PFSK-1 (cell line): Measurements from ENCODE around the gene GET4.

Experiments
- FOXP2 ChIP-seq: optimal IDR thresholded peaks from 2 replicates; pipeline ENCODE3; 2011; ENCODE audit warnings: borderline replicate concordance, control low read depth, inconsistent platforms; ENCODE audit not compliant: insufficient read depth; ENCODE audit errors: extremely low read length, extremely low read depth
- POLR2AphosphoS5 ChIP-seq: IDR thresholded peaks from 2 replicates; pipeline ENCODE4 v1.6.1; 2012; ENCODE audit warnings: low read depth, mild to moderate bottlenecking, control low read depth, low read length, moderate library complexity
- SIN3A ChIP-seq: IDR thresholded peaks from 2 replicates; pipeline ENCODE4 v1.6.1; 2012; ENCODE audit warnings: mild to moderate bottlenecking, low read length, moderate library complexity, borderline replicate concordance; ENCODE audit not compliant: insufficient read depth
- TAF1 ChIP-seq: IDR thresholded peaks from 2 replicates; pipeline ENCODE4 v1.6.1; 2012; ENCODE audit warnings: low read length, control low read depth, borderline replicate concordance; ENCODE audit not compliant: insufficient read depth
- TF ChIP-seq, protein P1 (sequence below), 2 experiments: IDR thresholded peaks; 2 replicates each; pipeline versions ENCODE4 v1.6.1 to v1.8.0; 2011 to 2012; ENCODE audit warnings: low read depth in 2 of 2, low read length in 2 of 2, control low read depth in 1 of 2, inconsistent platforms in 1 of 2, mild to moderate bottlenecking in 1 of 2, moderate library complexity in 1 of 2; ENCODE audit not compliant: insufficient read depth in 1 of 2

GET4 gene

GRCh38 chr7:842431-843031, 33.8 kb upstream of the GET4 start:
- TF ChIP-seq FOXP2: no peak

DNA sequence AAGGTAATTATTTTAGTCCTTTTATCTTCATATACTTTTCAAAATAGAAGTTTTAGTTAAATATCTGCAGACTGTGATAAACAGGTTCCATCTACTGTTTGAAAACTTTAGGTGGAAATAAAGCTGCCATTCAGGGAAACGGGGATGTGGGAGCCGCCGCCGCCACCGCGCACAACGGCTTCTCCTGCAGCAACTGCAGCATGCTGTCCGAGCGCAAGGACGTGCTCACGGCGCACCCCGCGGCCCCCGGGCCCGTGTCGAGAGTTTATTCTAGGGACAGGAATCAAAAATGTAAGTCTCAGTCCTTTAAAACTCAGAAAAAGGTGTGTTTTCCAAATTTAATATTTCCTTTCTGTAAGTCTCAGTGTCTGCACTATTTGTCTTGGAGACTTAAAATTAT, 33.1 kb upstream of the GET4 start:
- TF ChIP-seq TAF1 (no peak), FOXP2 (no peak), POLR2AphosphoS5 (no peak)
- TF ChIP-seq, protein P1, sequence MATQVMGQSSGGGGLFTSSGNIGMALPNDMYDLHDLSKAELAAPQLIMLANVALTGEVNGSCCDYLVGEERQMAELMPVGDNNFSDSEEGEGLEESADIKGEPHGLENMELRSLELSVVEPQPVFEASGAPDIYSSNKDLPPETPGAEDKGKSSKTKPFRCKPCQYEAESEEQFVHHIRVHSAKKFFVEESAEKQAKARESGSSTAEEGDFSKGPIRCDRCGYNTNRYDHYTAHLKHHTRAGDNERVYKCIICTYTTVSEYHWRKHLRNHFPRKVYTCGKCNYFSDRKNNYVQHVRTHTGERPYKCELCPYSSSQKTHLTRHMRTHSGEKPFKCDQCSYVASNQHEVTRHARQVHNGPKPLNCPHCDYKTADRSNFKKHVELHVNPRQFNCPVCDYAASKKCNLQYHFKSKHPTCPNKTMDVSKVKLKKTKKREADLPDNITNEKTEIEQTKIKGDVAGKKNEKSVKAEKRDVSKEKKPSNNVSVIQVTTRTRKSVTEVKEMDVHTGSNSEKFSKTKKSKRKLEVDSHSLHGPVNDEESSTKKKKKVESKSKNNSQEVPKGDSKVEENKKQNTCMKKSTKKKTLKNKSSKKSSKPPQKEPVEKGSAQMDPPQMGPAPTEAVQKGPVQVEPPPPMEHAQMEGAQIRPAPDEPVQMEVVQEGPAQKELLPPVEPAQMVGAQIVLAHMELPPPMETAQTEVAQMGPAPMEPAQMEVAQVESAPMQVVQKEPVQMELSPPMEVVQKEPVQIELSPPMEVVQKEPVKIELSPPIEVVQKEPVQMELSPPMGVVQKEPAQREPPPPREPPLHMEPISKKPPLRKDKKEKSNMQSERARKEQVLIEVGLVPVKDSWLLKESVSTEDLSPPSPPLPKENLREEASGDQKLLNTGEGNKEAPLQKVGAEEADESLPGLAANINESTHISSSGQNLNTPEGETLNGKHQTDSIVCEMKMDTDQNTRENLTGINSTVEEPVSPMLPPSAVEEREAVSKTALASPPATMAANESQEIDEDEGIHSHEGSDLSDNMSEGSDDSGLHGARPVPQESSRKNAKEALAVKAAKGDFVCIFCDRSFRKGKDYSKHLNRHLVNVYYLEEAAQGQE (IDR thresholded peaks at IDR 0.05; ENCODE audit: insufficient read depth in 1 of 2, low read depth in 2 of 2, low read length in 2 of 2): no peak

DNA sequence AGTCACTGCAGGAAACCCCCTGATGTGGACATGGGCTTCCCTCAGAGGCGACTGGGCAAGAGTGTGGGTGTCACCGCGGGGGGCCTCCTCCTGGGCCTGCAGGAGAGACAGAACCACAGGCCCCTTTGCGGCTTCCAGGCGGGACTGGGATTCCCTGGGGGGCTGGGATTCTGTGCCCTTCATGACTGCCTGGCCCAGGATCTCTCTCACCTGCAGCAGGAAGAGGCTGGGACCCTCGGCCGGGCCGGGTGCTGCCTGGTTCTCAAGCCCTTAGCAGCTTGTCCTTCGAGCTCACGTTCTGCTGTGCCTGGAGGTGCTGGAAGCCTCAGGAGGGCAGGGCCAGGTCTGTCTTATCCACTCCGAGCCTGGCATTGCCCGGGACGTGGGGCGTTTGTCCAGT, 32.3 kb upstream of the GET4 start:
- TF ChIP-seq FOXP2 (no peak), POLR2AphosphoS5 (no peak), TAF1 (no peak), SIN3A (no peak)
- TF ChIP-seq, protein P1 (IDR thresholded peaks at IDR 0.05; ENCODE audit: insufficient read depth in 1 of 2, low read depth in 2 of 2, low read length in 2 of 2): no peak

DNA sequence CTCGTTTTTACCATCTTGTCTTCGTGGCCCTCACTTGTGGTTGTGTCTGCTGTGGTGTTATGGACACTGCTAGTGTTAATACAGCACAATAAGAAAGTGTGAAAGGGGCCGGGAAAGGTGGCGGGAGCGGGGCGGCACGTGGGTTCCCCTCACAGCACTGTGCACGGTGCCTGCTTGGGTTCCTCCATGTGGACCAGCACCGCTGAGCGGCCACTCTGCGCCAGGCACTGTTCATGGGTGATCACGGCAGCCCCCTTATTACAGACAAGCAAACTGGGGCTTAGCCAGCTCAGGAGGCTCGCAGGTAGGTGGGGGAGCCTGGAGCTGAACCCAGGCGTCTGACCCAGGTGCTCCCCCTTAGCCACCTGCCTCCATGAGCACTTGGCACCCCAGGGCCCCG, 31.8 kb upstream of the GET4 start:
- TF ChIP-seq TAF1 (no peak), SIN3A (no peak), FOXP2 (no peak), POLR2AphosphoS5 (no peak)
- TF ChIP-seq, protein P1 (IDR thresholded peaks at IDR 0.05; ENCODE audit: insufficient read depth in 1 of 2, low read depth in 2 of 2, low read length in 2 of 2): no peak

- TF ChIP-seq SIN3A (no peak), POLR2AphosphoS5 (no peak), TAF1 (no peak), FOXP2 (no peak)
- TF ChIP-seq, protein P1 (IDR thresholded peaks at IDR 0.05; ENCODE audit: insufficient read depth in 1 of 2, low read depth in 2 of 2, low read length in 2 of 2): no peak
These were observed 31.3 kb upstream of the GET4 start for GRCh38 chr7:845091-845490.
